H1 (cell line): ENCODE data around the gene SLC1A2. TPM values are rescaled to one million over a fixed set of nuclear protein-coding genes. Genes with fewer than 3 reads are reported as not detected.

Source experiments
- CTCF ChIA-PET: fragments of 300-600 bp; sonication (Branson Sonifier 250); formaldehyde crosslinking; loops from one replicate; lab custom pipeline; 2021; ENCODE audit not compliant: partially characterized antibody; lab: Charles Lee
- POLR2A ChIA-PET: fragments of 300-600 bp; sonication (Branson Sonifier 250); formaldehyde crosslinking; loops from one replicate; lab custom pipeline; 2021; ENCODE audit warnings: inconsistent platforms; ENCODE audit not compliant: partially characterized antibody; lab: Charles Lee
- DNase-seq, 2 experiments: peaks; one replicate each; pipeline versions ENCODE4 v3.0.0 to v3.0.0-alpha.2; 2010 to 2022; ENCODE audit warnings: low spot score in 2 of 2, low read depth in 1 of 2, mixed read lengths in 1 of 2
- FAIRE-seq: peaks from 2 replicates; lab custom pipeline; 2011; peaks lifted over from hg19 to GRCh38; lab: Jason Lieb, UNC
- H2AFZ ChIP-seq: 2 replicates; pipeline ENCODE4 v1.8.1; 2012; ENCODE audit warnings: low read length, inconsistent platforms
- H2AK5ac ChIP-seq: 2 replicates; pipeline ENCODE4 v1.6.1; 2013; ENCODE audit warnings: low read depth, low read length
- H2BK120ac ChIP-seq: replicated peaks from 2 replicates; pipeline ENCODE3; 2013; ENCODE audit warnings: low read depth, low read length, inconsistent platforms
- H2BK12ac ChIP-seq: 2 replicates; pipeline ENCODE4 v1.6.1; 2013; ENCODE audit warnings: low read depth, low read length
- H2BK15ac ChIP-seq: 2 replicates; pipeline ENCODE4 v1.6.1; 2013; ENCODE audit warnings: low read length
- H2BK20ac ChIP-seq: 2 replicates; pipeline ENCODE4 v1.6.1; 2013; ENCODE audit warnings: low read length
- H2BK5ac ChIP-seq: 2 replicates; pipeline ENCODE4 v1.6.1; 2013; ENCODE audit warnings: low read depth, low read length
- H3K14ac ChIP-seq: 2 replicates; pipeline ENCODE4 v1.6.1; 2013; ENCODE audit warnings: inconsistent platforms; ENCODE audit not compliant: insufficient read length
- H3K18ac ChIP-seq: 2 replicates; pipeline ENCODE4 v1.6.1; 2013; ENCODE audit warnings: low read length; ENCODE audit errors: extremely low read depth
- H3K23ac ChIP-seq: 2 replicates; pipeline ENCODE4 v1.6.1; 2013; ENCODE audit warnings: inconsistent platforms; ENCODE audit not compliant: insufficient read length
- H3K23me2 ChIP-seq: 2 replicates; pipeline ENCODE4 v1.6.1; 2013; ENCODE audit warnings: low read depth, low read length
- H3K27ac ChIP-seq: 2 replicates; pipeline ENCODE4 v1.6.1; 2011; ENCODE audit warnings: low read depth, low read length, inconsistent platforms
- H3K27me3 ChIP-seq, 4 experiments: replicated peaks in 1 of 4; 1 replicate in 1 of 4; 2 replicates in 3 of 4; pipeline versions ENCODE4 v1.6.1 to v1.8.1; 2011 to 2013; ENCODE audit warnings: low read length in 3 of 4, mild to moderate bottlenecking in 3 of 4, inconsistent platforms in 2 of 4, mixed read lengths in 2 of 4, moderate library complexity in 1 of 4; ENCODE audit not compliant: control insufficient read depth in 3 of 4, insufficient read depth in 3 of 4; ENCODE audit errors: extremely low read depth in 1 of 4
- H3K36me3 ChIP-seq, 4 experiments: 2 replicates each; pipeline versions ENCODE4 v1.6.1 to v1.8.1; 2011 to 2013; ENCODE audit warnings: mild to moderate bottlenecking in 4 of 4, low read length in 3 of 4, moderate library complexity in 2 of 4, control low read depth in 1 of 4, inconsistent platforms in 1 of 4; ENCODE audit not compliant: insufficient read depth in 4 of 4, control insufficient read depth in 2 of 4
- H3K4ac ChIP-seq: replicated peaks from 2 replicates; pipeline ENCODE3; 2013; ENCODE audit warnings: low read length, low read depth, mixed read lengths, inconsistent platforms; ENCODE audit not compliant: insufficient read length
- H3K4me1 ChIP-seq, 4 experiments: replicated peaks in 1 of 4; 1 replicate in 1 of 4; 2 replicates in 3 of 4; pipeline versions ENCODE4 v1.6.1 to v1.8.1; 2011 to 2013; ENCODE audit warnings: low read length in 3 of 4, inconsistent platforms in 2 of 4, mixed read lengths in 1 of 4; ENCODE audit not compliant: insufficient read depth in 4 of 4, control insufficient read depth in 3 of 4
- H3K4me2 ChIP-seq, 2 experiments: 2 replicates each; pipeline versions ENCODE4 v1.6.1 to v1.8.1; 2011 to 2013; ENCODE audit warnings: low read depth in 2 of 2, low read length in 2 of 2, control low read depth in 1 of 2, inconsistent platforms in 1 of 2, mild to moderate bottlenecking in 1 of 2; ENCODE audit not compliant: insufficient read depth in 1 of 2
- H3K4me3 ChIP-seq, 4 experiments: fragments of 200-600, 300-600 bp in 1 of 4; sonication (generic), shearing (Covaris generic), sonication (Bioruptor Twin) in 1 of 4; 2 replicates each; pipeline versions ENCODE4 v1.5.1 to v1.8.1; 2011 to 2016; ENCODE audit warnings: low read length in 4 of 4, low read depth in 3 of 4, control low read depth in 2 of 4, inconsistent platforms in 2 of 4, mild to moderate bottlenecking in 2 of 4, mixed read lengths in 1 of 4, moderate library complexity in 1 of 4; ENCODE audit not compliant: insufficient read depth in 2 of 4; ENCODE audit errors: extremely low read depth in 1 of 4
- H3K56ac ChIP-seq: replicated peaks from 2 replicates; pipeline ENCODE3; 2013; ENCODE audit warnings: low read depth, mild to moderate bottlenecking, mixed read lengths, low read length, inconsistent platforms; ENCODE audit not compliant: insufficient read length
- H3K79me1 ChIP-seq: 2 replicates; pipeline ENCODE4 v1.6.1; 2013; ENCODE audit warnings: low read depth, low read length, control low read depth
- H3K79me2 ChIP-seq, 2 experiments: 2 replicates each; pipeline versions ENCODE4 v1.6.1 to v1.8.1; 2012 to 2013; ENCODE audit warnings: low read length in 2 of 2, mild to moderate bottlenecking in 2 of 2, inconsistent platforms in 1 of 2; ENCODE audit not compliant: insufficient read depth in 2 of 2, control insufficient read depth in 1 of 2
- H3K9ac ChIP-seq, 4 experiments: replicated peaks in 1 of 4; 1 replicate in 1 of 4; 2 replicates in 3 of 4; pipeline versions ENCODE4 v1.6.1 to v1.8.1; 2011 to 2013; ENCODE audit warnings: low read depth in 3 of 4, low read length in 3 of 4, control low read depth in 2 of 4, mild to moderate bottlenecking in 2 of 4, moderate library complexity in 2 of 4, inconsistent platforms in 1 of 4; ENCODE audit errors: extremely low read depth in 1 of 4
- H3K9me3 ChIP-seq, 2 experiments: 2 replicates each; pipeline versions ENCODE4 v1.6.1 to v1.8.1; 2012 to 2013; ENCODE audit warnings: mild to moderate bottlenecking in 2 of 2, moderate library complexity in 2 of 2, control low read depth in 1 of 2, inconsistent platforms in 1 of 2, low read depth in 1 of 2, low read length in 1 of 2, mixed read lengths in 1 of 2; ENCODE audit not compliant: insufficient read depth in 2 of 2
- H4K20me1 ChIP-seq, 2 experiments: replicated peaks in 1 of 2; 2 replicates each; pipeline versions ENCODE3 to v1.8.1; 2011 to 2013; ENCODE audit warnings: inconsistent platforms in 2 of 2, low read length in 2 of 2, mild to moderate bottlenecking in 1 of 2; ENCODE audit not compliant: insufficient read depth in 2 of 2, control insufficient read depth in 1 of 2
- H4K5ac ChIP-seq: 2 replicates; pipeline ENCODE4 v1.6.1; 2013; ENCODE audit warnings: low read length, low read depth, mixed read lengths, inconsistent platforms; ENCODE audit not compliant: insufficient read length
- H4K8ac ChIP-seq: 2 replicates; pipeline ENCODE4 v1.8.0; 2013; ENCODE audit warnings: mild to moderate bottlenecking, moderate library complexity, low read length, inconsistent platforms; ENCODE audit not compliant: insufficient read depth; ENCODE audit errors: extremely low read depth
- H4K91ac ChIP-seq: replicated peaks from 2 replicates; pipeline ENCODE3; 2013; ENCODE audit warnings: low read length, mixed read lengths, inconsistent platforms; ENCODE audit not compliant: insufficient read length
- ATF3 ChIP-seq: IDR thresholded peaks from 2 replicates; pipeline ENCODE4 v1.6.1; 2011; ENCODE audit warnings: low read depth, mild to moderate bottlenecking, low read length; ENCODE audit not compliant: insufficient read depth
- BACH1 ChIP-seq: IDR thresholded peaks from 2 replicates; pipeline ENCODE4 v1.6.1; 2012; ENCODE audit warnings: low read length, improper control_type of control experiment
- CEBPB ChIP-seq: IDR thresholded peaks from 2 replicates; pipeline ENCODE4 v1.6.1; 2012; ENCODE audit warnings: low read depth, low read length
- CHD1 ChIP-seq: IDR thresholded peaks from 2 replicates; pipeline ENCODE4 v1.6.1; 2012; ENCODE audit warnings: low read depth, low read length, improper control_type of control experiment
- CHD2 ChIP-seq: IDR thresholded peaks from 2 replicates; pipeline ENCODE4 v1.6.1; 2012; ENCODE audit warnings: low read length, improper control_type of control experiment
- EGR1 ChIP-seq: IDR thresholded peaks from 2 replicates; pipeline ENCODE4 v1.6.1; 2011; ENCODE audit warnings: low read depth, low read length, borderline replicate concordance
- FOSL1 ChIP-seq: IDR thresholded peaks from 2 replicates; pipeline ENCODE4 v1.6.1; 2011; ENCODE audit warnings: mild to moderate bottlenecking, low read depth, low read length, moderate library complexity; ENCODE audit not compliant: insufficient read depth
- KDM4A ChIP-seq: IDR thresholded peaks from one replicate; pipeline ENCODE4 v1.7.1; 2012; ENCODE audit warnings: low read depth, mild to moderate bottlenecking, moderate library complexity, low read length, inconsistent platforms; ENCODE audit not compliant: severe bottlenecking
- NANOG ChIP-seq: IDR thresholded peaks from 2 replicates; pipeline ENCODE4 v1.6.1; 2011; ENCODE audit warnings: low read length, low read depth, mild to moderate bottlenecking, inconsistent platforms; ENCODE audit not compliant: insufficient read depth, poor library complexity, severe bottlenecking
- RFX5 ChIP-seq: IDR thresholded peaks from 2 replicates; pipeline ENCODE4 v1.6.1; 2011; ENCODE audit warnings: low read depth, low read length, improper control_type of control experiment, borderline replicate concordance
- RNF2 ChIP-seq: fragments of 200-900, 300-1000 bp; sonication (generic); IDR thresholded peaks from 2 replicates; pipeline ENCODE4 v1.7.1; 2016; ENCODE audit warnings: borderline replicate concordance, low read depth, mild to moderate bottlenecking, antibody characterized with exemption, low read length; ENCODE audit not compliant: poor library complexity, severe bottlenecking; ENCODE audit errors: missing control alignments
- SP1 ChIP-seq: IDR thresholded peaks from 2 replicates; pipeline ENCODE4 v1.6.1; 2011; ENCODE audit warnings: low read depth, low read length
- WGBS, 2 experiments: shearing (Covaris generic) in 1 of 2; methylation state at CpG; one replicate each; pipeline versions ENCODE4 v1.1.6 to v1.1.7; 2013 to 2015; ENCODE audit warnings: low lambda C conversion rate in 2 of 2, mixed read lengths in 2 of 2, inconsistent platforms in 1 of 2, low coverage in 1 of 2, missing lambda C conversion rate in 1 of 2; ENCODE audit not compliant: insufficient replicate concordance in 2 of 2, insufficient coverage in 1 of 2, insufficient read length in 1 of 2; ENCODE audit errors: extremely low coverage in 1 of 2, missing lambda C conversion rate in 1 of 2; 5-methylcytosine and 5-hydroxymethylcytosine counted together
- polyA plus RNA-seq, 7 experiments: library from polyadenylated mRNA; depleted of rRNA in 3 of 7; stranded (reverse) in 5 of 7; unstranded in 2 of 7; fragments of >200 nt in 5 of 7; fragments of 200-250 nt in 2 of 7; gene quantifications; 1 replicate in 5 of 7; 2 replicates in 1 of 7; 4 replicates in 1 of 7; pipeline versions ENCODE4 v1.2.1 to v1.2.3, GENCODE V29; 2011 to 2013; ENCODE audit warnings: missing spikeins in 2 of 7, mixed read lengths in 2 of 7
- total RNA-seq: library from RNA; stranded (reverse); fragmentation: NEBNext Ultra II Directional; extraction: Animal tissue kit (Norgen Biotek cat#: 25700); gene quantifications from 2 replicates; pipeline ENCODE4 v1.2.1, GENCODE V29; 2021

SLC1A2 gene
- total and polyA plus RNA-seq, 2 of the 8 experiments (the other 6 are each of a cell fraction or from before 2014, with no cell fraction given): 0.57 to 1.2 TPM

GRCh38 chr11:35419830-35420333 is 524 bp upstream of the SLC1A2 start:
- Histone ChIP-seq H3K9ac (peak overlapping the region in 2 of 4 experiments; percentile 14 to 45; a peak in 2 of 7 replicates), H4K8ac (peak overlapping the region; percentile 1; the same call in 1 of the 2 replicates), H3K79me1 (no peaks in the 10 kb centered on the region), H3K23ac (no peak overlapping the region), H3K27me3 (peaks cover 31 to 82% (median 70%) of the 10 kb centered on the region in 4 experiments), H2AK5ac (no peak overlapping the region), H3K9me3 (no peaks in the 10 kb centered on the region), H3K4me3 (peak overlapping the region; percentile 65 to 94 (median 71)), H2BK120ac (no peak overlapping the region), H2BK15ac (0 out of 2 replicates have a peak overlapping the region, but pooled peaks have one; percentile 61), H3K18ac (peak overlapping the region; percentile 90), H3K56ac (peak overlapping the region; percentile 48), H3K4me1 (peaks cover 0 to 8% (median 4%) of the 10 kb centered on the region in 4 experiments; a peak in 5 of 7 replicates), H2AFZ (peak overlapping the region; percentile 89), H2BK5ac (no peak overlapping the region), H3K79me2 (no peaks in the 10 kb centered on the region), H4K91ac (peak overlapping the region; percentile 60), H2BK20ac (no peak overlapping the region), H3K4me2 (peak overlapping the region; percentile 92 to 98), H4K20me1 (peaks cover 0 to 4% of the 10 kb centered on the region in 2 experiments), H3K27ac (no peak overlapping the region), H3K14ac (no peak overlapping the region), H3K36me3 (no peaks in the 10 kb centered on the region), H2BK12ac (0 out of 2 replicates have a peak overlapping the region, but pooled peaks have one; percentile 50), H4K5ac (peak overlapping the region; percentile 23), H3K4ac (no peak overlapping the region), H3K23me2 (peaks cover 19% of the 10 kb centered on the region; the same call in 1 of the 2 replicates)
- FAIRE-seq: no peak
- ChIA-PET POLR2A (interaction anchor here (0.7 kb wide), 1 partner anchor 58 kb away, joined by 3 read pairs; no protein-coding TSS in a partner anchor), CTCF (interaction anchor here (1.3 to 2.5 kb wide), 4 partner anchors 10 to 841 kb away, joined by 3 to 5 read pairs (median 4); no protein-coding TSS in a partner anchor)
- DNase-seq: no peak
- 2% methylated on average over 24 of the region's 41 CpGs; no CpG with 5 or more reads in 1 of the 2 experiments for WGBS, 2 experiments
- TF ChIP-seq CHD1 (no peak), RNF2 (no peak), SP1 (no peak), NANOG (no peak), CHD2 (no peak), FOSL1 (no peak), RFX5 (no peak), CEBPB (no peak), KDM4A (peak; percentile 49), BACH1 (no peak), ATF3 (no peak), EGR1 (no peak)
